GM12878 (cell line): ENCODE results near the gene PTPRS. TPM values are rescaled to one million over a fixed set of nuclear protein-coding genes. Genes with fewer than 3 reads are reported as not detected.

Source experiments
- ATAC-seq: fragments of 200-7000 bp; cut with Tn5 transposase; 3 replicates; pipeline ENCODE4 v1.9.1; 2020; ENCODE audit warnings: mild to moderate bottlenecking, moderate library complexity
- BruUV-seq: library from RNA; stranded (reverse); fragments of 400-500 nt; replicated peaks from 2 replicates; lab custom pipeline; 2021; lab: Mats Ljungman, UMichigan
- CTCF ChIA-PET: fragments of 300-600 bp; sonication (Branson Sonifier 250); formaldehyde crosslinking; extraction: SDS; loops from one replicate; lab custom pipeline; 2021; ENCODE audit warnings: inconsistent platforms; lab: Yijun Ruan, JAX
- POLR2A ChIA-PET: fragments of 350-600 bp; formaldehyde crosslinking; extraction: SDS; loops from one replicate; lab custom pipeline; 2021; ENCODE audit warnings: inconsistent platforms; lab: Charles Lee
- RAD21 ChIA-PET: fragments of 300-600 bp; sonication (Branson Sonifier 250); formaldehyde crosslinking; loops from one replicate; lab custom pipeline; 2023; ENCODE audit warnings: antibody characterized with exemption; ENCODE audit not compliant: unreplicated experiment; lab: Charles Lee
- SMC1A ChIA-PET: fragments of 300-600 bp; sonication (Branson Sonifier 250); formaldehyde crosslinking; loops from one replicate; lab custom pipeline; 2023; ENCODE audit not compliant: unreplicated experiment, uncharacterized antibody; lab: Charles Lee
- DNase-seq: peaks from one replicate; pipeline ENCODE4 v3.0.0-alpha.2; 2011; ENCODE audit warnings: low read depth, low spot score
- FAIRE-seq: peaks from 3 replicates; lab custom pipeline; 2011; peaks lifted over from hg19 to GRCh38; lab: Jason Lieb, UNC
- H2AFZ ChIP-seq: 2 replicates; pipeline ENCODE4 v1.6.0; 2011; ENCODE audit warnings: low read depth, low read length, control low read depth; ENCODE audit not compliant: control insufficient read depth
- H3K27ac ChIP-seq: 2 replicates; pipeline ENCODE4 v1.5.1; 2011; ENCODE audit warnings: control low read depth; ENCODE audit not compliant: control insufficient read depth, insufficient read depth
- H3K27me3 ChIP-seq, 2 experiments: replicated peaks in 1 of 2; 2 replicates each; pipeline versions ENCODE4 v1.6.0 to v1.6.1; 2011; ENCODE audit warnings: low read length in 1 of 2; ENCODE audit not compliant: control insufficient read depth in 2 of 2, insufficient read depth in 2 of 2
- H3K36me3 ChIP-seq, 2 experiments: 2 replicates each; pipeline ENCODE4 v1.5.1; 2011; ENCODE audit warnings: low read length in 1 of 2; ENCODE audit not compliant: control insufficient read depth in 2 of 2, insufficient read depth in 2 of 2
- H3K4me1 ChIP-seq: 2 replicates; pipeline ENCODE4 v1.6.1; 2011; ENCODE audit warnings: mild to moderate bottlenecking, low read length, moderate library complexity, mixed read lengths; ENCODE audit not compliant: control insufficient read depth, insufficient read depth
- H3K4me2 ChIP-seq: 2 replicates; pipeline ENCODE4 v1.6.0; 2011; ENCODE audit warnings: control low read depth; ENCODE audit not compliant: control insufficient read depth, insufficient read depth
- H3K4me3 ChIP-seq: fragments of 200-600 bp; sonication (generic); 2 replicates; pipeline ENCODE4 v1.5.1; 2016
- H3K79me2 ChIP-seq: 2 replicates; pipeline ENCODE4 v1.6.0; 2011; ENCODE audit warnings: low read length; ENCODE audit not compliant: control insufficient read depth, insufficient read depth
- H3K9ac ChIP-seq: 2 replicates; pipeline ENCODE4 v1.8.0; 2011; ENCODE audit warnings: low read length, control low read depth, mixed read lengths; ENCODE audit not compliant: control insufficient read depth, insufficient read depth
- H3K9me3 ChIP-seq: replicated peaks from 3 replicates; pipeline ENCODE4 v1.5.1; 2011; ENCODE audit warnings: mild to moderate bottlenecking, low read length; ENCODE audit not compliant: control insufficient read depth, insufficient read depth
- H4K20me1 ChIP-seq: 2 replicates; pipeline ENCODE4 v1.6.0; 2011; ENCODE audit not compliant: control insufficient read depth, insufficient read depth
- ASH2L ChIP-seq: fragments of 300-600, 200-600 bp; sonication (generic); IDR thresholded peaks from 2 replicates; pipeline ENCODE4 v1.6.1; 2017; ENCODE audit warnings: low read depth, mild to moderate bottlenecking, borderline replicate concordance
- CBX5 ChIP-seq: sonication (generic); IDR thresholded peaks from 2 replicates; pipeline ENCODE4 v1.6.1; 2016; ENCODE audit warnings: low read depth, moderate library complexity, mild to moderate bottlenecking, inconsistent platforms
- CREB1 ChIP-seq: IDR thresholded peaks from 2 replicates; pipeline ENCODE4 v1.6.1; 2012; ENCODE audit warnings: low read depth, mild to moderate bottlenecking, inconsistent platforms
- EGR1 ChIP-seq, 2 experiments: IDR thresholded peaks; 1 replicate in 1 of 2; 2 replicates in 1 of 2; pipeline ENCODE4 v1.6.1; 2011 to 2012; ENCODE audit warnings: low read depth in 2 of 2, low read length in 2 of 2, borderline replicate concordance in 1 of 2, mild to moderate bottlenecking in 1 of 2, moderate library complexity in 1 of 2
- HSF1 ChIP-seq: fragments of 150-350 bp; IDR thresholded peaks from 2 replicates; pipeline ENCODE4 v1.6.1; 2014; ENCODE audit warnings: mild to moderate bottlenecking, low read depth, low read length
- IRF4 ChIP-seq: IDR thresholded peaks from 2 replicates; pipeline ENCODE4 v1.6.1; 2011; ENCODE audit warnings: low read depth, low read length
- JUNB ChIP-seq: IDR thresholded peaks from 2 replicates; pipeline ENCODE4 v1.6.1; 2016; ENCODE audit warnings: antibody characterized with exemption, mild to moderate bottlenecking
- JUND ChIP-seq: IDR thresholded peaks from 2 replicates; pipeline ENCODE4 v1.6.1; 2012; ENCODE audit warnings: low read depth, mild to moderate bottlenecking, low read length, improper control_type of control experiment, moderate library complexity
- NR2C1 ChIP-seq: fragments of 450-650 bp; IDR thresholded peaks from 2 replicates; pipeline ENCODE4 v1.6.1; 2017; ENCODE audit warnings: antibody characterized with exemption, mild to moderate bottlenecking, moderate library complexity
- PBX3 ChIP-seq: IDR thresholded peaks from 2 replicates; pipeline ENCODE4 v1.6.1; 2011; ENCODE audit warnings: mild to moderate bottlenecking, low read depth, low read length, moderate library complexity; ENCODE audit not compliant: insufficient replicate concordance
- POLR2A ChIP-seq: IDR thresholded peaks from 2 replicates; pipeline ENCODE4 v1.6.1; 2011; ENCODE audit warnings: low read depth, mild to moderate bottlenecking, low read length
- RUNX3 ChIP-seq: IDR thresholded peaks from 2 replicates; pipeline ENCODE4 v1.6.1; 2012; ENCODE audit warnings: low read length, inconsistent platforms
- SMAD1 ChIP-seq: fragments of 450-650 bp; IDR thresholded peaks from 2 replicates; pipeline ENCODE4 v1.6.1; 2018; ENCODE audit warnings: mild to moderate bottlenecking, low read depth; ENCODE audit not compliant: partially characterized antibody
- STAT1 ChIP-seq: fragments of 450-650 bp; conservative IDR thresholded peaks from 2 replicates; pipeline ENCODE4 v1.6.1; 2014; ENCODE audit warnings: antibody characterized with exemption, mild to moderate bottlenecking
- SUPT20H ChIP-seq: IDR thresholded peaks from 2 replicates; pipeline ENCODE4 v1.6.1; 2011; ENCODE audit warnings: low read depth, mild to moderate bottlenecking, low read length, moderate library complexity, borderline replicate concordance; ENCODE audit not compliant: control insufficient read depth
- YBX1 ChIP-seq: fragments of 450-650 bp; IDR thresholded peaks from 2 replicates; pipeline ENCODE4 v1.6.1; 2016; ENCODE audit warnings: antibody characterized with exemption
- ZBED1 ChIP-seq: IDR thresholded peaks from 2 replicates; pipeline ENCODE4 v1.6.1; 2016; ENCODE audit warnings: borderline replicate concordance
- WGBS: methylation state at CpG from one replicate; pipeline ENCODE4 v1.1.6; 2016; ENCODE audit warnings: low lambda C conversion rate; ENCODE audit not compliant: insufficient replicate concordance, insufficient coverage; ENCODE audit errors: missing lambda C conversion rate; 5-methylcytosine and 5-hydroxymethylcytosine counted together
- in situ Hi-C: fragments of 300-500 bp; cut with MboI; formaldehyde crosslinking; loops from 9 replicates; pipeline ENCODE4 v1.14.3; 2018; ENCODE audit warnings: mixed read lengths
- intact Hi-C: fragments of 100-400 bp; cut with micrococcal nuclease; formaldehyde crosslinking; loops from one replicate; pipeline ENCODE4 v1.14.2; 2022; ENCODE audit not compliant: unreplicated experiment
- polyA plus RNA-seq, 11 experiments: library from polyadenylated mRNA; depleted of rRNA in 4 of 11; unstranded in 6 of 11; stranded (reverse) in 5 of 11; fragments of >200 nt; fragmentation: Nextera tagmentation in 4 of 11; fragmentation: Illumina TruSeq in 1 of 11; extraction: Ambion mirVana in 4 of 11; extraction: Trizol in 1 of 11; gene quantifications; 1 replicate in 1 of 11; 2 replicates in 10 of 11; pipeline versions ENCODE4 v1.2.1 to v1.2.3, GENCODE V29; 2011 to 2016; ENCODE audit warnings: inconsistent platforms in 2 of 11, missing spikeins in 2 of 11, low read depth in 1 of 11
- total RNA-seq, 4 experiments: library from RNA; depleted of rRNA in 3 of 4; stranded (reverse); fragments of >200 nt in 3 of 4; fragmentation: Illumina TruSeq in 1 of 4; extraction: Trizol in 1 of 4; gene quantifications; 2 replicates each; pipeline versions ENCODE4 v1.2.1 to v1.2.3, GENCODE V29; 2013 to 2021

The PTPRS gene
- total and polyA plus RNA-seq, 10 of the 15 experiments (the other 5 are each of a cell fraction or from before 2014, with no cell fraction given) = 0.09 to 32.1 (median 0.71) TPM

- H3K4me1 ChIP-seq = peaks cover 29% of the 10 kb centered on the region
- no peak overlapping the region for H3K27ac ChIP-seq
- no peak overlapping the region for H3K4me2 ChIP-seq
- SMC1A ChIA-PET = interaction anchor here (0.8 to 2.2 kb wide), 12 partner anchors 9 to 226 kb away, joined by 3 to 15 read pairs (median 4); partner anchors contain the start of gene PTPRS
- no peaks in the 10 kb centered on the region for H4K20me1 ChIP-seq
- H3K9me3 ChIP-seq = peaks cover 5% of the 10 kb centered on the region
- POLR2A ChIA-PET = interaction anchor here (0.6 to 2.3 kb wide), 2 partner anchors 16 to 325 kb away, joined by 3 to 18 read pairs; no protein-coding TSS in a partner anchor
- CTCF ChIA-PET = interaction anchor here (1.1 to 2.9 kb wide), 10 partner anchors 10 to 57 kb away, joined by 3 to 62 read pairs (median 6); partner anchors contain the start of gene PTPRS
- in situ Hi-C loops = no loop called here
- TF ChIP-seq IRF4 (no peak), ASH2L (no peak), POLR2A (no peak), NR2C1 (no peak), JUNB (no peak), CREB1 (no peak)
- DNase-seq (no peak), FAIRE-seq (no peak), ATAC-seq (no peak)
- H3K27me3 ChIP-seq = no peaks in the 10 kb centered on the region
- intact Hi-C loops = no loop called here
- WGBS = 66% methylated on average over 9 of the region's 9 CpGs
- no TSS peak for BruUV-seq
- H3K36me3 ChIP-seq = no peaks in the 10 kb centered on the region
- H3K4me3 ChIP-seq = no peak overlapping the region
- H3K79me2 ChIP-seq = no peaks in the 10 kb centered on the region
- RAD21 ChIA-PET = interaction anchor here (1.1 to 3.9 kb wide), 4 partner anchors 9 to 45 kb away, joined by 6 to 58 read pairs (median 10); no protein-coding TSS in a partner anchor
- no peak overlapping the region for H2AFZ ChIP-seq
- H3K9ac ChIP-seq = no peak overlapping the region
These were observed 19.5 kb downstream of the PTPRS start for GRCh38 chr19:5321066-5321642.

- Histone ChIP-seq H3K27ac (no peak overlapping the region), H3K79me2 (no peaks in the 10 kb centered on the region), H3K27me3 (no peaks in the 10 kb centered on the region), H3K4me2 (no peak overlapping the region), H3K9me3 (peaks cover 2% of the 10 kb centered on the region; the same call in 1 of the 3 replicates), H3K4me1 (peaks cover 29% of the 10 kb centered on the region), H3K36me3 (no peaks in the 10 kb centered on the region), H2AFZ (no peak overlapping the region), H4K20me1 (no peaks in the 10 kb centered on the region), H3K9ac (no peak overlapping the region), H3K4me3 (no peak overlapping the region)
- DNase-seq (no peak), ATAC-seq (no peak), FAIRE-seq (no peak)
- intact Hi-C loops = no loop called here
- SMC1A ChIA-PET = no interaction called here
- in situ Hi-C loops = no loop called here
- WGBS = 49% methylated on average over 9 of the region's 9 CpGs
- no TSS peak for BruUV-seq
- RAD21 ChIA-PET = no interaction called here
- POLR2A ChIA-PET = no interaction called here
- CTCF ChIA-PET = interaction anchor here (0.6 to 2.1 kb wide), 4 partner anchors 9 to 108 kb away, joined by 3 to 7 read pairs (median 4); no protein-coding TSS in a partner anchor
- TF ChIP-seq SMAD1 (no peak), RUNX3 (no peak), HSF1 (no peak), EGR1 (IDR thresholded peaks at IDR 0.05; ENCODE audit: borderline replicate concordance in 1 of 2, low read depth in 2 of 2, low read length in 2 of 2) (no peak), SUPT20H (no peak), CBX5 (no peak), YBX1 (no peak), PBX3 (no peak), STAT1 (no peak), JUND (no peak), ZBED1 (no peak)
These were observed 21.1 kb downstream of the PTPRS start for GRCh38 chr19:5319516-5319915.
